GM13976 (cell line): ENCODE results near the gene KLRG1.

Source experiments
- DNase-seq: peaks from one replicate; pipeline ENCODE4 v3.0.0; 2012; ENCODE audit warnings: low spot score
- CTCF ChIP-seq: IDR thresholded peaks from 2 replicates; pipeline ENCODE4 v1.5.1; 2012; ENCODE audit warnings: borderline replicate concordance, mild to moderate bottlenecking; ENCODE audit not compliant: insufficient read depth; ENCODE audit errors: extremely low read depth, missing control alignments, control extremely low read depth
- in situ Hi-C: fragments of 300-500 bp; cut with MboI; formaldehyde crosslinking; loops from one replicate; pipeline ENCODE4 v1.12.0; 2022; ENCODE audit warnings: low sequenced_read_pairs, mixed read lengths, inconsistent platforms; ENCODE audit not compliant: unreplicated experiment

Gene KLRG1

GRCh38 chr12:9048930-9049329, 59.6 kb downstream of the KLRG1 start:
- in situ Hi-C loops: loop anchor here (10.0 kb wide), 1 partner anchor 364 kb away; no protein-coding TSS in a partner anchor
- DNase-seq: no peak
- no peak for TF ChIP-seq CTCF

- in situ Hi-C loops: loop anchor here (10.0 kb wide), 1 partner anchor 365 kb away; no protein-coding TSS in a partner anchor
- peak; percentile 47 for DNase-seq
- TF ChIP-seq CTCF: peak; percentile 17
Measured at GRCh38 chr12:9049520-9050133, 60.3 kb downstream of the KLRG1 start.

GRCh38 chr12:9050521-9051157, 61.3 kb downstream of the KLRG1 start:
- TF ChIP-seq CTCF: no peak
- DNase-seq: no peak
- in situ Hi-C loops: no loop called here

GRCh38 chr12:9051158-9051550, 61.8 kb downstream of the KLRG1 start:
- in situ Hi-C loops: no loop called here
- TF ChIP-seq CTCF: no peak
- no peak for DNase-seq

- in situ Hi-C loops: no loop called here
- TF ChIP-seq CTCF: no peak
- no peak for DNase-seq
Measured at GRCh38 chr12:9052610-9053009, 63.3 kb downstream of the KLRG1 start.
